ENCODE data around the gene BCL11B. TPM values are rescaled to one million over a fixed set of nuclear protein-coding genes. Genes with fewer than 3 reads are reported as not detected.

The BCL11B gene
- total RNA-seq, 2 donors from 2014 or later: 12.9 to 27.6 TPM

DNA sequence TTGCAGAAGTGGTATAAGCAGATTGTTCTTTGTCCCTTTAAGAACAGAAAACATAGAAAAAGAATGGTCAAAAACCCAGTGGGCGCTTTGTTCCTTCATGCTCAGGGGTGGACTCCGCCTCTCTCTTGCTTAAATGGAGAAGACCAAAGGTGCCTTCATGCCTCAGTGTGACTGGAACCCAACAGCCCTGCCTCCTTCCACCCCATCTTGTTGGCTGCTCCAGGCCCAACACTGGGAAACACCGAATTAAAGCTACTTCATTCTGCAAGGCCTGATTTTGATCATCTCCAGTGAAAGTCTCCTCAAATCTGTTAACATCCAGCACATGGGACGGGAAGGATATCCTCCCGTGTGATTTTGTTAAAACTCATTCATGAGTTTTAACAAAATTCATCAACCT is 103.7 kb downstream of the BCL11B start:
- H3K27ac Mint-ChIP-seq: peak overlapping the region; percentile 31 to 38
- peaks cover 5 to 11% of the 10 kb centered on the region in 2 donors for H3K4me1 Mint-ChIP-seq (ENCODE audit: low read depth in 2 of 2)
- DNase-seq (ENCODE audit: low spot score) (no peak), ATAC-seq (no peak)
- no peaks in the 10 kb centered on the region for H3K27me3 Mint-ChIP-seq
- H3K4me3 Mint-ChIP-seq: no peak overlapping the region
- H3K9me3 Mint-ChIP-seq: no peaks in the 10 kb centered on the region
- no peaks in the 10 kb centered on the region for H3K36me3 Mint-ChIP-seq

DNA sequence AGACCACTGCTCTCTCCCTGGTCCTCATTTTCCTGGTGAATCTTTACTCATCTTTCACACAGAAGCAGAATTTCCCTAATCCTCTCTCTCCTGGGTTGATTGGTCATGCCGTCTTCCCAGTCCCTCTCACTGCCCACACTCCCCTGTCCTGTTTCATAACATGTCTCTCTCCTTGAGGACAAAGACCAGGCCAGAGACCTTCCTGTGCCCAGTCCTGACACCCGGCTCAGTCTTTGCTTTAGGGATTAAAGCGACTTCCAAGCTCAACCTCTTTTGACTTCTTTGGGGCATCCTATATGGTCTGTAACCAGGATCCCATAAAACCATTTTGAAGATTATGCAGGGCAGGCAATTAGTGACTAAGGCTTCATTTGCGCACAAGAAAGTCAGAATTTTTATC is 105.5 kb downstream of the BCL11B start:
- DNase-seq (ENCODE audit: low spot score): no peak
- Mint-ChIP-seq H3K9me3 (no peaks in the 10 kb centered on the region), H3K27me3 (no peaks in the 10 kb centered on the region), H3K4me3 (no peak overlapping the region), H3K4me1 (ENCODE audit: low read depth in 2 of 2) (peaks cover 5 to 15% of the 10 kb centered on the region in 2 donors), H3K36me3 (no peaks in the 10 kb centered on the region), H3K27ac (peak overlapping the region in 1 of 2 donors; percentile 25)
- no peak for ATAC-seq

DNA sequence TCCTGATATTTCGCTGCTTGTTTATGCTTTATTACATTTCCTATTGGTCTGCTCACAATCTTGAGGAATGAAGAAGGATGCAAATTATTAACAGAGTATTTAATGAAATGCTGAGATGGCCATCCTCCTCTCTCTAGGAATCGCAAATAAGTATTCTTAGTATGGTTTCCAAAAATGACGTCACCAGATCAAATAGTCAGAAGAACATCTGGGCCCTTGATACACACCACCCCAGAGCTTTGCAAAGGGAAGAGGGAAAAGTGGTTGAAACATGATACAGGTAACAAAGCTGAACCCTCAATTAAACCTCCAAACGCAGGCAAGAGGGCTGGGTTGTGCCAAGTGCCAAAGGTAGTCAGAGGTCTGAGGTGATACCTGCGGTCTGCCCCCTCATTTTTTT is 107.3 kb downstream of the BCL11B start:
- Mint-ChIP-seq H3K4me3 (no peak overlapping the region), H3K36me3 (no peaks in the 10 kb centered on the region), H3K27ac (no peak overlapping the region), H3K4me1 (ENCODE audit: low read depth in 2 of 2) (peaks cover 0 to 15% of the 10 kb centered on the region in 2 donors), H3K27me3 (no peaks in the 10 kb centered on the region), H3K9me3 (no peaks in the 10 kb centered on the region)
- DNase-seq (ENCODE audit: low spot score) (no peak), ATAC-seq (no peak)

DNA sequence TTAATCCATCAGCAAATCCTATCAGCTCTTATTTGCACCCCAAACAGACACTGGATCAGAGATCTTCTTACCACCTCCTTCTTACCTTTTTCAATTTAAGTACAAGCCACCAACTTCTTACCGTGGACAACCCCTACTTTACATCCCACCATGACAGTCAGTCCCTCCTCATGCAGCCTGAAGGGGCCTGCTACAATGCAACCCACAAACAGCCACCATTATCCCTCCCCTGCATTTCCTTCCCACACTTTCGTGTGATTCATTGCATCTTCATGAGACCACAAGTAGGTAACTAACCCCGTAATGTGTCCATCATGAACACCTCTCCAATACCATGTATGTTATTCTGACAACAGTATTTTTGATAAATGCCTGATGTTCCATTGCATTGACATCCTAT is 108.6 kb downstream of the BCL11B start:
- H3K4me3 Mint-ChIP-seq: no peak overlapping the region

DNA sequence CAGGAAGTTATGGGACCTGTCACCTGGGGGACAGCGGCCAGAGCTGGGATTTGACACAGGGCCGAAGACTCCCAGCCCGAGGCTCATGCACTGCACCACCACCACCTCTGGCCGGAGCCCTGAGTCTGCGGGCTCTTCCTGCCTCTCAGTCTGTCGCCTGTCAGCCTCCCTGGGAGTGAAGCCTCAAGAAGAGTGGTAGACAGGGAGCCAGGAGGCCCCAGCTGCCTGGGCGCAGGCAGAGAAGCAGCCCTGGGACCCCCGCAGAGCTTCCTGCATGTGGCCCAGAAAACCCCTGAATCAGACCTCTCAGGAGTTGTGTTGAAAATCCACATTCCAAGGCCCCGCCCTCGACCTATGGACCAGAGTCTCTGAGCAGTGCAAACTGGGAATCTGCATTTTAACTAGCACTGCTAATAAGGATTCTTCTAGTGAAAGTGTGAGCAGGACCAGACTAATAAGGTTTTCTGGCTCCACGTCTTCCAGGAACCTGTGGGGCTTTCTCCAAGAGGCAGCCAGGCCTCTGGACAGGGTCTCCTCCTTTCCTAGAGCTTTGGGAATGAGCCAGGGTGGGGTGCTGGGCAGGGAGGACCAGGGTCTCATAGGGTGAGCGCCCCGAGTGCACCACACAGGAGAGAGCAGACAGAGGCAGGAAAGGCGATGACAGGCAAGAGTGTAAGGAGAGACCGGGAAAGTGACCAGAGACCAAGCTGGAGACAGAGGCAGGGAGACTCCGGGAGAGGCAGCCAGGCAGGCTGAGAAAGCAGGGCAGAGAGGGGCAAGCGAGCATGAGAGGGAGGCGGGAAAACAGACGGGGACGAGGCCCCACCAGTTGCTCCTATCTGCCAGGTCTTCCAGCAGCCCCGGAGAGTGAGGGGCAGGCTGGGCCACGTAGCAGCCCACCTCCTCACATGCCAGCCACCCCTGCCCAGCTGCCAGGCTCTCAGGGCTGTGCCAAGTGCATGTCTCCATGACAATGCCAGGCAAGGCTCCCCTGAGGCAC is 112.4 kb downstream of the BCL11B start:
- Mint-ChIP-seq H3K36me3 (no peaks in the 10 kb centered on the region), H3K27ac (no peak overlapping the region), H3K9me3 (no peaks in the 10 kb centered on the region), H3K4me3 (no peak overlapping the region), H3K27me3 (peaks cover 0 to 2% of the 10 kb centered on the region in 2 donors), H3K4me1 (ENCODE audit: low read depth in 2 of 2) (peaks cover 8 to 15% of the 10 kb centered on the region in 2 donors)
- ATAC-seq (no peak), DNase-seq (ENCODE audit: low spot score) (peak; percentile 46)

More for the DNA sequence above, 108.6 kb downstream of the BCL11B start:
- Mint-ChIP-seq H3K4me1 (ENCODE audit: low read depth in 2 of 2) (peaks cover 0 to 15% of the 10 kb centered on the region in 2 donors), H3K27ac (no peak overlapping the region), H3K27me3 (no peaks in the 10 kb centered on the region), H3K36me3 (no peaks in the 10 kb centered on the region), H3K9me3 (no peaks in the 10 kb centered on the region)
- DNase-seq (ENCODE audit: low spot score): no peak
- no peak for ATAC-seq

DNA sequence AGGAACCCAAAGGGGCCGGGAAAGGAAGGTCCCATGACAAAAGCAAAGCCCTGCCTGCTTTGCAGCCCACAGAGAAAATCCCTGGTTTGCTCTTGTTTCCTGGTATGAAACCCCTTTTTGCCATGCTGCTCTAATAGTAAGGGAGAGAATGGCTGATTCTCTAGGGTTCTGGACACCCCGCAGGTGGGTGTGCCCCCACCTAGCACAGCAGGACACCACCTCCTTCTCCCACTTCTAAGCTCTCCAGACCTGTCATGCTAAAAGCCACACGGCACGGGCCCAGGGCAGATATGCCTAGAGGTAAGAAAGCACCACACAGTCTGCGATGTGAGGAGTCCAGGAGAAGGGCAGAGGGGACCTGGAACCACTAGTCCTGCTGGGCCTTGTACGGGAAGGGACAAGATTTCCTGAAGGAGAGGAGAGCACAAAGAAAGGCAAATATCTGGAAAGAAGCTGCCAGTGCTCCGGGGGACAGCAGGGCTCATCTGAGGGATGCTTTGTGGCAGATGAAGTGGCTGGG is 113.3 kb downstream of the BCL11B start:
- Mint-ChIP-seq H3K9me3 (no peaks in the 10 kb centered on the region), H3K27me3 (peaks cover 0 to 2% of the 10 kb centered on the region in 2 donors), H3K4me1 (ENCODE audit: low read depth in 2 of 2) (peaks cover 8 to 15% of the 10 kb centered on the region in 2 donors), H3K27ac (no peak overlapping the region), H3K36me3 (no peaks in the 10 kb centered on the region), H3K4me3 (no peak overlapping the region)
- ATAC-seq (no peak), DNase-seq (ENCODE audit: low spot score) (no peak)

DNA sequence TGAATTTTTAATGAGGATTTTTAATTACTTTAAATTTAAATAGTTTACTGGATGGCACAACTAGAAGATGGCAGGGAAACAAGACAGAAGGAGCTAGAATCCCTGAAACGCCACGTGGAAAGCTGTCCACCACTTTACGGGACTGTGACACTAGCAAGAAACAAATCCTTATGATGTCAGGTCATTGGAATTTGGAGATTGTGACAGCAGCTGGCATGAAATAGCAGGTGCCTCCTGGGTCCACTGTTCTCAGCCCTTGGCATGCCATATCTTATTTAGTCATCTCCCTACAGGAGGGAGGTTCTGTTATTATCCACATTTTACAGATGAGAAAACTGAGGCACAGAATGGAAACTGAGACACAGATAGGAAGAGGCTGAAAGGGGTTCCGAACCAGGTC is 113.8 kb downstream of the BCL11B start:
- Mint-ChIP-seq H3K4me1 (ENCODE audit: low read depth in 2 of 2) (peaks cover 8 to 10% of the 10 kb centered on the region in 2 donors), H3K36me3 (no peaks in the 10 kb centered on the region), H3K27ac (no peak overlapping the region), H3K27me3 (peaks cover 0 to 2% of the 10 kb centered on the region in 2 donors), H3K4me3 (no peak overlapping the region), H3K9me3 (no peaks in the 10 kb centered on the region)
- DNase-seq (ENCODE audit: low spot score) (no peak), ATAC-seq (no peak)

DNA sequence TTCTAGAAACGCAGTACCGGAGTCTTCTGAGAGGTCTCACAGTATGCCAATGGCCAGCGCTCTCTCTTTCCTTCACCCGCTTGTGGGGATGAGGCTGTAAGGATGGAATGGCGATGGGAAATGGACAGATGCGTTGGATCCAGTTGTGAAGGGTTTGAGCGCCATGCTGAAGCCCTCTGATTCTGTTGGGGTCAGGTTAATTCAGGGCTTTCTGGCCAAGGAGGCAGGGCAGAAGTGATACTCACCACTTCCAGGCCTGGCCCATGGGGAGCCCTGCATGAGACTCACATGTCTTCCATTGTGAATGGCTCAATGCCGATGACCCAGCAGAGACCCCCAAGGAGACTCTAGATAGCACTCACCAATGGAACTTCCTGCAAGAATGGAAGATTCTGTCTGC is 114.3 kb downstream of the BCL11B start:
- DNase-seq (ENCODE audit: low spot score): no peak
- peaks cover 8 to 10% of the 10 kb centered on the region in 2 donors for H3K4me1 Mint-ChIP-seq (ENCODE audit: low read depth in 2 of 2)

DNA sequence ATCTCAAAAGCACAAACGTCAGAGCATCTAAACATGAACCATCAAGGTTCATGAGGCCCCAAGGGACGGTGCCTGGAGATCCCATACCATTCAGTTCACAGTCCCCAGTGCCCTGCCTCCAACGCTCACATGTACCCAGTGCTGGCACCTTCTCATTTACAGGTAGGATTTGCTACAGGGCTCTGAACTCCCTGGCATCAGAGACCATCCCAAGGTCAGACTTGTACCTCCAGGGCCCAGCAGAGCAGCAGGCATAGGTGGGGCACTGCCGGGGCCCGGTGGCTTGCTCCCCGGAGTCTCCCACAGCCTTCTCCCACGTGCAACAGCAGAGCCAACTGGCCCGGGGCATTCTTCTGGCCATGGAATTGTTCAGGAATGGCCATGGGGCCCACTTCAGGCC is 114.8 kb downstream of the BCL11B start:
- Mint-ChIP-seq H3K4me3 (no peak overlapping the region), H3K9me3 (no peaks in the 10 kb centered on the region), H3K27ac (no peak overlapping the region), H3K36me3 (no peaks in the 10 kb centered on the region), H3K27me3 (peaks cover 0 to 2% of the 10 kb centered on the region in 2 donors), H3K4me1 (ENCODE audit: low read depth in 2 of 2) (peaks cover 8 to 10% of the 10 kb centered on the region in 2 donors)
- no peak for ATAC-seq
- no peak for DNase-seq (ENCODE audit: low spot score)

More for the DNA sequence above, 114.3 kb downstream of the BCL11B start:
- H3K9me3 Mint-ChIP-seq: no peaks in the 10 kb centered on the region
- peaks cover 0 to 2% of the 10 kb centered on the region in 2 donors for H3K27me3 Mint-ChIP-seq
- no peaks in the 10 kb centered on the region for H3K36me3 Mint-ChIP-seq
- no peak overlapping the region for H3K27ac Mint-ChIP-seq
- no peak for ATAC-seq
- no peak overlapping the region for H3K4me3 Mint-ChIP-seq

DNA sequence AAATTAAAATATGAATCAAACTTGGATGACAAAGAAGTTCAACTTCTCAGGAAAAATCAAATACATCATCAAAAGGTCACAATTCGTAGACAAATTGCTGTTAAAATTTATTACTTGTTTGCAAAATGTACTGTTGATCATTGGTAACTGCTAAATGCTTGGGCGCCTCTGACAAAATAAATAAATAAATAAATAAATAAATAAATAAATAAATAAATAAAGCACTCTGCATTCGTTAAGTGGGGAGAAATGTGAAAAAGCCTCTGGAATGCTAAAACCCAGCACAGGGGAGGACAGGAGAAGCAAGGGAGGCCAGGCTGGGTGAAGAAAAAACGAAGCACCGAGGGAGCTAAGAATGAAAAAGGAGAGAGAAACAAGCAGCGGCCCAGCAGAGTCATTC is 115.2 kb downstream of the BCL11B start:
- Mint-ChIP-seq H3K27me3 (peaks cover 0 to 5% of the 10 kb centered on the region in 2 donors), H3K36me3 (no peaks in the 10 kb centered on the region), H3K9me3 (no peaks in the 10 kb centered on the region), H3K4me1 (ENCODE audit: low read depth in 2 of 2) (peaks cover 8 to 10% of the 10 kb centered on the region in 2 donors), H3K4me3 (no peak overlapping the region), H3K27ac (no peak overlapping the region)
- DNase-seq (ENCODE audit: low spot score) (no peak), ATAC-seq (no peak)

DNA sequence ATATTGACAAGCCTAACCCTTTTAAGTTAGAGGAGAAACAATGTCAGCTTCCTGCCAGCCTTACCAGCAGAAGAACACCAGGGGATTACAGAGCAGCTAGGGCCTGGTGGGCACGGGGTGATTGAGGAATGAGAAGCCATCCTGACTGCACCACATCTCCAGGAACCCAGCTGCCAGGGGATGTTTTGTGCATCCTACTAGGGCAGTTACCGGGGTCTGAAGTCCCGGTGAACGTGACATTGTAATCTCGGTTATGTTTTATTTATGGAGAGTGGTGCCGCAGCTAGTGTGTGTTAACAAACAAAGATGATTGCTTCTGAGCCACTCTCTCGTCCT is 115.9 kb downstream of the BCL11B start:
- no peak for DNase-seq (ENCODE audit: low spot score)
- no peak for ATAC-seq
- H3K9me3 Mint-ChIP-seq: no peaks in the 10 kb centered on the region
- no peak overlapping the region for H3K27ac Mint-ChIP-seq
- no peaks in the 10 kb centered on the region for H3K36me3 Mint-ChIP-seq
- peak overlapping the region; percentile 1 for H3K4me3 Mint-ChIP-seq
- H3K4me1 Mint-ChIP-seq (ENCODE audit: low read depth in 2 of 2): peaks cover 7 to 8% of the 10 kb centered on the region in 2 donors
- H3K27me3 Mint-ChIP-seq: peaks cover 0 to 5% of the 10 kb centered on the region in 2 donors

DNA sequence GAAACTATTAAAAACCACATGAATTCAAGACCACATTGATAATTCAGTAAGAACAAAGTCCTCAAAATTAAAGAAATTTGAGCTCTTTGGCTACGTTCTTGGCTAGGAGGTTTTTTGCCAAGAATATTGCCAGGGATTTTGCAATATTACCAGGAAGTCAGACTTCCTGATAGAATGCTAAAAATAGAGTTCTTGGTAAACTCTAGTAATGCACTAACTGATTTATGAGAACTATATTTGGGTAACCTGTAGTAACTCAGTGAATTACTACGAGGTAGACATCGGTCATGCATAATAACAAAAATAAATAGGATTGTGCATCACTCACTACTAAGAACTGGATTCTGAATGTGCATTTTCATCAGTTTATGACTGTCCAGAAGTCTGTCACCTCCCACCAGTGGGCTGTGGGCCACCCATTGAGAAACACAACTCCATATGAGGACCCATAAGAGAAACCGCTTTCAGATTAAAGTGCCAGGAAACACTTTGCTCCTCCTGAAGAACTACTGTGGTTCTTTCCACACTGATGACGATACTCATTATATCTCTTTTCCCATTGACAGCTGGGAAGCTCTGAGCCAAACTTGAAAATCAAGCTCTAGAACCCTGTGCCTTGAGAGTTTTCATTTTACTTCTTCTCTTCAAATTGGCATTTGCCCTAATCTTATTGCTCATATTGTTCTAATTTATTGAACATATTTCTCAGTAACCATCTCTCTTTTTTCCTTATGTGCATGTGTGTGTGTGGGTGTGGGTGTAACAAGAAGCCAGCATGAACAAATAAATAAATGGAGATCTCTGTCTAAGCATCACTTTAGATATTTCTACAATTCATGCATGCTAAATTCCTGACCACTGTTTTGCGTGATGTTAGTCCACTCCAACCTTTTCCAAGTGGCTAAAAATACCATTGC is 116.6 kb downstream of the BCL11B start:
- Mint-ChIP-seq H3K4me1 (ENCODE audit: low read depth in 2 of 2) (peaks cover 7 to 8% of the 10 kb centered on the region in 2 donors), H3K27me3 (peaks cover 0 to 7% of the 10 kb centered on the region in 2 donors), H3K4me3 (peak overlapping the region; percentile 1), H3K27ac (no peak overlapping the region), H3K9me3 (no peaks in the 10 kb centered on the region), H3K36me3 (no peaks in the 10 kb centered on the region)
- DNase-seq (ENCODE audit: low spot score) (no peak), ATAC-seq (peak; percentile 43 to 54)

DNA sequence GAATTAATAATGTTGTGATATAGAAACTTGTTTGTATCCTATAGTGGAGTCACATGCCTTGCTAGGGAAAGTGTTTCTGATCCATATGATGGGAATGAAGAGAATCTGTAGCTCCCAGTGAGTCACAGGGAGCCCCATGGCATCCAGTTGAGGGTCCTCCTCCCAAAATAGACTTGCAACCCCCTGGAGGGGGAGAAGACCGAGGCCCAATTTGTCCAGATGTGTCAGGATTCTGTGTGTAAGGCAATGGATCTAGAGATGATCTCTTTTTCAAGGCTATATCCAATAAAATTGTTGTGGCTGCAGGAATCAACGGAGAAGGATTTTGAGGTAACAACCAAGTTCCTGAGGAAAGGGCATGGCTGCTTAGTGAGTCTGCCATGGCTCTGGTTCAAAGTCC is 121.8 kb downstream of the BCL11B start:
- DNase-seq (ENCODE audit: low spot score) (no peak), ATAC-seq (no peak)
- Mint-ChIP-seq H3K4me3 (no peak overlapping the region), H3K27ac (no peak overlapping the region), H3K9me3 (no peaks in the 10 kb centered on the region), H3K27me3 (peaks cover 0 to 13% of the 10 kb centered on the region in 2 donors), H3K36me3 (no peaks in the 10 kb centered on the region), H3K4me1 (ENCODE audit: low read depth in 2 of 2) (peaks cover 0 to 2% of the 10 kb centered on the region in 2 donors)

Data from natural killer cell treated with Interleukin-12 subunit alpha and Interleukin-12 subunit beta and Interleukin-15 and Interleukin-18, amount 100 ng/mL, for 72 hours (primary cell).